ENCODE data around the gene CSTF1.

The CSTF1 gene

DNA sequence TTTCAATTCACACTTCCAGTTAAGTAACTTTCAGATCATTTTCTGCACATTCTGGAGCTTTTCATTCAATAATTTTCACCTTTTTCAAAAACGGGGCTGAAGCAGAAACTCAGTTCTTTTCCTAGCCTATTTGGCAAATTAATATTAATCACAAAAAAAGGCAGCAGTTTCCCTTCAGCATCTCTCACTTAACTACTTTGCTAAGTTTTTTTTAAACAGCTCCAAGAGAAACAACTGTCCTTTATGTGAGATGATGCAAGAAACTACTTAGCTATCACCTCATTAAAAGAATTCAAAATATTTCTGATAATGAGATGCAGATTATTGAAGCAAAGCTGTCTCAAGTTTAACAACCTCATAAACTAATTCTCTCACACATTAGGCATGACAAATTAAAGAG, 31.4 kb downstream of the CSTF1 start:
- H3K4me3 ChIP-seq (ENCODE audit: low read depth, low read length) = no peak overlapping the region
- ChIA-PET CTCF (interaction anchor here (1.7 to 3.8 kb wide), 3 partner anchors 11 to 25 kb away, joined by 4 to 10 read pairs (median 10); no protein-coding TSS in a partner anchor), POLR2A (no interaction called here)
- no peak for TF ChIP-seq CTCF (IDR thresholded peaks at IDR 0.05; ENCODE audit: insufficient read depth, low read length, missing control alignments)
- no peak for DNase-seq (ENCODE audit: low read depth, low spot score)

DNA sequence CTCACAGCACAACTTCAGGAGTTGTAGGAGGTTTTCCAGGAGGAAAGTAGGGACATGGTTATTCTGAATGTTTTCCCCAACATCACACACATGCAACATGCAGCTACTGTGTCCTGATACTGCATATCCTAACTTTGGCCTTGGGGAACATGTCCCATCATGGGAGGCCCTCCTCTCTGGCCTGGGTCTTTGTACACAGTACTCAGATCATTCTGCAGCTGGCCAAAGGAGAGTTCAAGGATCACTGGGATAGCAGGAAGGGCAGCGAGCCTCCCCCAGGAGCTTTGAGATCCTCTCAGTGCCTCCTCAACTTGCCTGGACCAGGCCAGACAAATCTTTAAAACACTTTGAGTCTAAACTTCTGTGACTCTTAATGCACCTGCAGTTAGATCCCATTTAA, 32.5 kb downstream of the CSTF1 start:
- no peak overlapping the region for H3K4me3 ChIP-seq (ENCODE audit: low read depth, low read length)
- POLR2A ChIA-PET = no interaction called here
- no peak for DNase-seq (ENCODE audit: low read depth, low spot score)
- CTCF ChIA-PET = interaction anchor here (1.0 to 3.8 kb wide), 3 partner anchors 12 to 26 kb away, joined by 4 to 10 read pairs (median 10); no protein-coding TSS in a partner anchor
- no peak for TF ChIP-seq CTCF (IDR thresholded peaks at IDR 0.05; ENCODE audit: insufficient read depth, low read length, missing control alignments)

DNA sequence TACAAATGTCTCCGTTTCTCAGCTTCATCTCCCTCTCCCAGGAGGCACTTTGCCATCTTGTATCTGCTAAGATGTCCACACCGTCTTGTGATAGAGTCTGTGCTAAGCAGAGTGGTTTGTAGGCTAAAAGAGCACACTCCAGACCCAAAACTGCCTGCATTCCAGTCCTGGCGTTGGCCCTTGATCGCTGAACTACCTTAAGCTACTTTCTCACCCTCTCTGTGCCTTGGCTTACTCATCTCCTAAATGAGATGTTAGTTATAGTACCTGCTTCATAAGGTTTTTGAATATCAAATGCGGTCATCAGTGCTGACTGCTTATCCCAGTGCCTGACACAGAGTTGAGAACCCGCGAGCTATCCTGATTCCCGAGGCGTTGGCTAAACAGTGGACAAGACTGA, 33.6 kb downstream of the CSTF1 start:
- no peak overlapping the region for H3K4me3 ChIP-seq (ENCODE audit: low read depth, low read length)
- CTCF ChIA-PET = interaction anchor here (1.3 to 3.8 kb wide), 3 partner anchors 12 to 27 kb away, joined by 3 to 10 read pairs (median 4); partner anchors contain the start of gene CASS4
- TF ChIP-seq CTCF (IDR thresholded peaks at IDR 0.05; ENCODE audit: insufficient read depth, low read length, missing control alignments) = no peak
- POLR2A ChIA-PET = interaction anchor here (1.0 kb wide), 1 partner anchor 13 kb away, joined by 3 read pairs; no protein-coding TSS in a partner anchor
- DNase-seq (ENCODE audit: low read depth, low spot score) = no peak

GRCh38 chr20:56426926-56427325, 34.5 kb downstream of the CSTF1 start:
- TF ChIP-seq CTCF (IDR thresholded peaks at IDR 0.05; ENCODE audit: insufficient read depth, low read length, missing control alignments) = no peak
- H3K4me3 ChIP-seq (ENCODE audit: low read depth, low read length) = no peak overlapping the region
- CTCF ChIA-PET = interaction anchor here (1.3 to 1.9 kb wide), 2 partner anchors 11 to 15 kb away, joined by 3 to 4 read pairs; partner anchors contain the start of gene CASS4
- DNase-seq (ENCODE audit: low read depth, low spot score) = no peak
- POLR2A ChIA-PET = interaction anchor here (1.0 kb wide), 1 partner anchor 13 kb away, joined by 5 read pairs; no protein-coding TSS in a partner anchor

DNA sequence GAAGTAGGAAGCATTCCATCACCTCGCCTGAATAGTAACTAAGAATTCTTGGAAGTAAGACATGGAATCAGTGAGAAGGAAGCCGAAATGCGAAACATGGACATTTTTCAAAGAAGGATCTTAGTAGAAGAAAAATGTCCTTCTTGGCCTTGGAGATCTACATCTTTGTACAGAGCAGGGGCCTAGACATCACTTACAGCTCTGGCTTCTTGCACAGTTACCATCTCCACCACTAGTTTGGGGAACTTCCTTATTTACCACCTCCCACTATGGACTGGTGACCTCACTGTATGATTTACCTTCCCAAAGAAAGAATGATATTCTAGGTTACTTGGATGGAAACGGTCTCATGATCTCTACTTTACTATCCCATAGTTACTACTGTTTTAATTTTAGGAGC, 35.4 kb downstream of the CSTF1 start:
- no peak overlapping the region for H3K4me3 ChIP-seq (ENCODE audit: low read depth, low read length)
- no peak for TF ChIP-seq CTCF (IDR thresholded peaks at IDR 0.05; ENCODE audit: insufficient read depth, low read length, missing control alignments)
- ChIA-PET POLR2A (interaction anchor here (1.2 to 3.3 kb wide), 2 partner anchors 10 to 12 kb away, joined by 4 to 11 read pairs; no protein-coding TSS in a partner anchor), CTCF (interaction anchor here (1.1 to 1.8 kb wide), 3 partner anchors 12 to 29 kb away, joined by 3 to 5 read pairs (median 3); no protein-coding TSS in a partner anchor)
- no peak for DNase-seq (ENCODE audit: low read depth, low spot score)

DNA sequence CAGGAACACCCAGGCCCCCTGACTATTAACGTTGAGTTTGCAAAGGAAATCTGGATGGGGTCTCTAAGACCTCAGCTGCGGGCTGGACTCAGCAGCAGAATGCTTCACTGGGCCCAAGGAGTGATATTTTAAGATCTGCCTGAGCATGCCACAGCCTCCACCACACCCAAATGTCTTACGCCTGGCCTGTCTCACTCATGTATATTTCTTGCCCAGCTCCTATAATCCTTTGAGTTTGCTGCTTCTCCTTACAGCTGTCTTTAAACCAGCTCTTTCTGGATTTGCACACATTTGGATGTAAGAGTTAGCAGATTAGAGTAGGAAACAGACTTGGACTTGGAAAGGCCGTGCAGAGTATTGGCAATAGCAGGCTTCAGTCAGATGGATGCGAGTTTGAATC, 36.0 kb downstream of the CSTF1 start:
- no peak for DNase-seq (ENCODE audit: low read depth, low spot score)
- TF ChIP-seq CTCF (IDR thresholded peaks at IDR 0.05; ENCODE audit: insufficient read depth, low read length, missing control alignments) = no peak
- H3K4me3 ChIP-seq (ENCODE audit: low read depth, low read length) = no peak overlapping the region
- CTCF ChIA-PET = interaction anchor here (1.1 to 1.8 kb wide), 3 partner anchors 11 to 29 kb away, joined by 3 to 5 read pairs (median 3); no protein-coding TSS in a partner anchor
- POLR2A ChIA-PET = interaction anchor here (1.2 to 3.3 kb wide), 3 partner anchors 10 to 17 kb away, joined by 4 to 11 read pairs (median 6); partner anchors contain the start of gene CASS4
